DMS 273 (cell line): ENCODE results near the gene EPHA7.

Experiments
- DNase-seq: peaks from one replicate; lab custom pipeline; 2025; ENCODE audit not compliant: unreplicated experiment; lab: John Stamatoyannopoulos, UW

EPHA7 gene

GRCh38 chr6:93419304-93420162, at the start of gene EPHA7:
Gene EPHA7 (minus strand): TSS chr6:93419559. CDS start chr6:93419341, 218 bp downstream.
- peak; percentile 95 for DNase-seq

GRCh38 chr6:93468291-93468690, 48.9 kb upstream of the EPHA7 start:
- DNase-seq, result no peak

GRCh38 chr6:93454533-93454932, 35.2 kb upstream of the EPHA7 start:
- no peak for DNase-seq

GRCh38 chr6:93453956-93454355, 34.6 kb upstream of the EPHA7 start:
- no peak for DNase-seq

- DNase-seq, result no peak
Measured at GRCh38 chr6:93447874-93448273, 28.5 kb upstream of the EPHA7 start.

GRCh38 chr6:93437491-93437890, 18.1 kb upstream of the EPHA7 start:
- DNase-seq, result no peak

- DNase-seq, result no peak
Measured at GRCh38 chr6:93433592-93433991, 14.2 kb upstream of the EPHA7 start.

GRCh38 chr6:93424303-93425064, 5.1 kb upstream of the EPHA7 start:
- peak; percentile 20 for DNase-seq

GRCh38 chr6:93423542-93423941, 4.2 kb upstream of the EPHA7 start:
- DNase-seq, result peak; percentile 74

GRCh38 chr6:93420163-93420795, 920 bp upstream of the EPHA7 start:
- no peak for DNase-seq

- DNase-seq, result peak; percentile 58
Measured at GRCh38 chr6:93418408-93419303, 703 bp downstream of the EPHA7 start.

- peak; percentile 31 for DNase-seq
Measured at GRCh38 chr6:93418033-93418407, 1.3 kb downstream of the EPHA7 start.

- DNase-seq, result peak; percentile 56
Measured at GRCh38 chr6:93417421-93418013, 1.8 kb downstream of the EPHA7 start.

GRCh38 chr6:93416571-93417420, 2.6 kb downstream of the EPHA7 start:
- DNase-seq, result peak; percentile 64

GRCh38 chr6:93413190-93413589, 6.2 kb downstream of the EPHA7 start:
- DNase-seq, result no peak

GRCh38 chr6:93412452-93412851, 6.9 kb downstream of the EPHA7 start:
- no peak for DNase-seq

- peak; percentile 4 for DNase-seq
Measured at GRCh38 chr6:93407186-93407585, 12.2 kb downstream of the EPHA7 start.

- DNase-seq, result no peak
Measured at GRCh38 chr6:93403390-93403789, 16.0 kb downstream of the EPHA7 start.

- DNase-seq, result no peak
Measured at GRCh38 chr6:93398723-93399122, 20.6 kb downstream of the EPHA7 start.
